ENCODE data around the gene LIMK1. TPM values are rescaled to one million over a fixed set of nuclear protein-coding genes. Genes with fewer than 3 reads are reported as not detected.
"Not testable (repeated sequence)": the region's sequence is repeated elsewhere in the genome, so short reads cannot be mapped to it uniquely, and the experiment has no call there.

Gene LIMK1
- total and polyA plus RNA-seq, 3 donors from 2014 or later = 38.6 to 54.8 (median 42.4) TPM

- Histone ChIP-seq H3K27me3 (no peaks in the 10 kb centered on the region), H3K36me3 (ENCODE audit: low read depth, missing control alignments) (no peaks in the 10 kb centered on the region), H3K27ac (no peak overlapping the region), H3K9me3 (no peaks in the 10 kb centered on the region), H3K4me3 (no peak overlapping the region), H3K4me1 (peaks cover 18% of the 10 kb centered on the region)
- DNase-seq = no peak
- TF ChIP-seq POLR2A (IDR thresholded peaks at IDR 0.05) (no peak), CTCF (IDR thresholded peaks at IDR 0.05) (no peak)
- intact Hi-C loops (cut with DNase I; ENCODE audit: low total_unique reads) = loop anchor here (10.0 kb wide), 1 partner anchor 91 kb away; no protein-coding TSS in a partner anchor
- 95 to 96% methylated on average over 15 of the region's 15 CpGs for WGBS, 2 donors
These were observed 82.4 kb downstream of the LIMK1 start for GRCh38 chr7:74165867-74166593.

- intact Hi-C loops (cut with DNase I; ENCODE audit: low total_unique reads) = loop anchor here (10.0 kb wide), 1 partner anchor 93 kb away; no protein-coding TSS in a partner anchor
- WGBS, 2 donors = 94 to 95% methylated on average over 6 of the region's 6 CpGs
- not testable (repeated sequence) for H3K27ac ChIP-seq; H3K27me3 ChIP-seq; H3K36me3 ChIP-seq (ENCODE audit: low read depth, missing control alignments); H3K4me3 ChIP-seq; DNase-seq; H3K9me3 ChIP-seq
- peaks cover 18% of the 10 kb centered on the region for H3K4me1 ChIP-seq
These were observed 83.7 kb downstream of the LIMK1 start for GRCh38 chr7:74167324-74167723.

Other genes with a start within 250 kb of the LIMK1 start
- 1 to 10 TPM; 3.5 to 3.7 TPM for gene METTL27, start 241.3 kb upstream of the LIMK1 start, total RNA-seq
- gene METTL27, start 241.3 kb upstream of the LIMK1 start, polyA plus RNA-seq (ENCODE audit: insufficient read depth, low read depth, low replicate concordance) = 5.6 TPM
- 10 to 100 TPM; 37.3 to 70.1 TPM for gene TMEM270, start 222.6 kb upstream of the LIMK1 start, total RNA-seq
- 113 TPM for gene TMEM270, start 222.6 kb upstream of the LIMK1 start, polyA plus RNA-seq (ENCODE audit: insufficient read depth, low read depth, low replicate concordance)
- 10 to 100 TPM; 24.6 to 35.2 TPM for gene ELN, start 55.6 kb upstream of the LIMK1 start, total RNA-seq
- 55.9 TPM for gene ELN, start 55.6 kb upstream of the LIMK1 start, polyA plus RNA-seq (ENCODE audit: insufficient read depth, low read depth, low replicate concordance)
- gene EIF4H, start 90.6 kb downstream of the LIMK1 start, total RNA-seq = 100 to 1,000 TPM; 142 to 157 TPM
- 217 TPM for gene EIF4H, start 90.6 kb downstream of the LIMK1 start, polyA plus RNA-seq (ENCODE audit: insufficient read depth, low read depth, low replicate concordance)
- gene LAT2, start 126.2 kb downstream of the LIMK1 start, total RNA-seq = 1 to 10 TPM; 2.4 to 4.3 TPM
- gene LAT2, start 126.2 kb downstream of the LIMK1 start, polyA plus RNA-seq (ENCODE audit: insufficient read depth, low read depth, low replicate concordance) = 5.1 TPM
- gene RFC2, start 170.6 kb downstream of the LIMK1 start, total RNA-seq = 10 to 100 TPM; 10.8 to 15.2 TPM
- gene RFC2, start 170.6 kb downstream of the LIMK1 start, polyA plus RNA-seq (ENCODE audit: insufficient read depth, low read depth, low replicate concordance) = 29.2 TPM
- 10 to 100 TPM; 16.5 to 19.8 TPM for gene CLIP2, start 205.6 kb downstream of the LIMK1 start, total RNA-seq
- gene CLIP2, start 205.6 kb downstream of the LIMK1 start, polyA plus RNA-seq (ENCODE audit: insufficient read depth, low read depth, low replicate concordance) = 8.5 TPM

Data from testis (tissue), 3 donors.